22Rv1 (cell line): ENCODE measurements around the gene FIZ1.

ENCODE experiments used
- H3K27ac ChIP-seq: fragments of 450-650 bp; 2 replicates; pipeline ENCODE4 v1.5.1; 2017
- ZFX ChIP-seq: fragments of 450-650 bp; IDR thresholded peaks from 2 replicates; pipeline ENCODE4 v1.6.1; 2017; ENCODE audit warnings: antibody characterized with exemption, borderline replicate concordance
- TF ChIP-seq, protein P1 (sequence below): fragments of 450-650 bp; IDR thresholded peaks from 2 replicates; pipeline ENCODE4 v1.5.1; 2017; ENCODE audit warnings: mild to moderate bottlenecking

FIZ1 gene

DNA sequence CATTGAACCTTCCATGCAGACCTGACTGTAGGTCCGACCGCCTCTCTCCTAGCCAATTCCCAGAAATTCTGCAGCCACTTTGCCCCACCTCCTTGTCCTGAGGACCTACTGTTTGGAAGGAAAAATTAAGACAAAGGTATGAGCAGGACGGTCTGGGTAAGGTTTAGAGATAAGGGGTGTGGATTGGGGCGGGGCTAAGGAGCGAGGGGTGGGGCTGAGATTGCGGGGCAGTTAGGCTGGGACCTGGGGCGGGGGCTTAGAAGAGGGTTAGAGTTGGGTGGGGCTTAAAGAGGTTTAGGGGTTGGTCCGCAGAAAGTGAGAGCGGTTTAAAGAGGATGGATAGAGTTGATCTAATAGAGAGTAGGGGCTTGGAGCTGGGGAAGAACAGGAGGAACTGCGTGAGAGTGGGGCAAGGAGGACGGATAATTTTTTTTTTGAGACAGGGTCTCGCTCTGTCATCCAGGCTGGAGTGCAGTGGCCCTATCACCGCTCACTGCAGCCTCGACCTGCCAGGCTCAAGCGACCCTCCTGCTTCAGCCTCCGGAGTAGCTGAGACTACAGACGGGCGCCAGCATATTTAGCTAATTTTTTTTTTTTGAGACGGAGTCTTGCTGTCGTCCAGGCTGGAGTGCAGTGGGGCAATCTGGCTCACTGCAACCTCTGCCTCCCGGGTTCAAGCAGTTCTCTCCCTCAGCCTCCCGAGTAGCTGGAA is 4.4 kb upstream of the FIZ1 start:
- no peak for TF ChIP-seq ZFX
- TF ChIP-seq, protein P1, sequence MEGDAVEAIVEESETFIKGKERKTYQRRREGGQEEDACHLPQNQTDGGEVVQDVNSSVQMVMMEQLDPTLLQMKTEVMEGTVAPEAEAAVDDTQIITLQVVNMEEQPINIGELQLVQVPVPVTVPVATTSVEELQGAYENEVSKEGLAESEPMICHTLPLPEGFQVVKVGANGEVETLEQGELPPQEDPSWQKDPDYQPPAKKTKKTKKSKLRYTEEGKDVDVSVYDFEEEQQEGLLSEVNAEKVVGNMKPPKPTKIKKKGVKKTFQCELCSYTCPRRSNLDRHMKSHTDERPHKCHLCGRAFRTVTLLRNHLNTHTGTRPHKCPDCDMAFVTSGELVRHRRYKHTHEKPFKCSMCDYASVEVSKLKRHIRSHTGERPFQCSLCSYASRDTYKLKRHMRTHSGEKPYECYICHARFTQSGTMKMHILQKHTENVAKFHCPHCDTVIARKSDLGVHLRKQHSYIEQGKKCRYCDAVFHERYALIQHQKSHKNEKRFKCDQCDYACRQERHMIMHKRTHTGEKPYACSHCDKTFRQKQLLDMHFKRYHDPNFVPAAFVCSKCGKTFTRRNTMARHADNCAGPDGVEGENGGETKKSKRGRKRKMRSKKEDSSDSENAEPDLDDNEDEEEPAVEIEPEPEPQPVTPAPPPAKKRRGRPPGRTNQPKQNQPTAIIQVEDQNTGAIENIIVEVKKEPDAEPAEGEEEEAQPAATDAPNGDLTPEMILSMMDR = no peak
- peak overlapping the region; percentile 98 for H3K27ac ChIP-seq

DNA sequence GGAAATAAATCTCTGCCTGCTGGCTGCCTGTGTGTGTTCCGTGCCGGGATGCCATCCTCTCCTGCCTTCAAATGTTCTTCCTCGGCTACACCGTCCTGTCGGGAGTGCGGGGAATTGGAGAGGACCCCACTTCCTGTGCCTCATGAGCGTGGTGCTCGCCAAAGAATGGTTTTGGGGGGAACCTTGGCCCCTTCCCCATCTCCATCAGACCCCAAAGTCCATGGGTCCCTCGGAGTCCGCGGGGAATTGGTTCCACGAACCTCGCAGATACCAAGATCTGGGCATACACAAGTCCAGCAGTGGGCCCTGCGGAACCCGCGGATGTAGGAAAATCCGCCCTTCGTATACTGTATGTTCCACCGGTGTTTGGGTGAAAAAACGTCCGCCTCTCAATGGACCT is 3.8 kb upstream of the FIZ1 start:
- peak overlapping the region; percentile 98 for H3K27ac ChIP-seq
- TF ChIP-seq, protein P1 = no peak
- no peak for TF ChIP-seq ZFX

DNA sequence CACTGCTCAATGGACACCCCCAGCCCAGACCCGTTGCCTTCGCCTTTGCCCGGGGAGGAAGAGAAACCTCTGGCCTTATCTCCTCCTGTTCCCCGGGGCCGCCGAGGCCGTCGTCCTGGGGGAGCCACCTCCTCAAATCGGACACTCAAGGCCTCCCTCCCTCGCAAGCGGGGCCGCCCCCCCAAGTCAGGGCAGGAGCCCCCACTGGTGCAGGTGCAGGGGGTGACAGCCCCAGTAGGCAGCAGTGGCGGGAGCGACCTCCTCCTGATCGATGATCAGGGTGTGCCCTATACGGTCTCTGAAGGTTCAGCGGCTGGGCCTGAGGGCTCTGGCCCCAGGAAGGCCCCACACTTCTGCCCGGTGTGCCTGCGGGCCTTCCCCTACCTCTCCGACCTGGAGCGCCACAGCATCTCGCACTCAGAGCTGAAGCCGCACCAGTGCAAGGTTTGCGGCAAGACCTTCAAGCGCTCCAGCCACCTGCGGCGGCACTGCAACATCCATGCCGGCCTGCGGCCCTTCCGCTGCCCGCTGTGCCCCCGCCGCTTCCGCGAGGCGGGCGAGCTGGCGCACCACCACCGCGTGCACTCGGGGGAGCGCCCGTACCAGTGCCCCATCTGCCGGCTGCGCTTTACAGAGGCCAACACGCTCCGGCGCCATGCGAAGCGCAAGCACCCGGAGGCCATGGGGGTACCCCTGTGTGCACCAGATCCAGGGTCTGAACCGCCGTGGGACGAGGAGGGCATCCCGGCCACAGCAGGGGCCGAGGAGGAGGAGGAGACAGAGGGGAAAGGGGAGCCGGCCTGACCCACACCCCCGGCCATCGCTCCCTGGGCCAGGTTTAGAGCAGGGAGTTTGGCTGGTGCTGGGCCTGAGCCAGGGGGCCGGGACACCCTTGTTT is 3.0 kb upstream of the FIZ1 start:
- TF ChIP-seq, protein P1 = no peak
- no peak for TF ChIP-seq ZFX
- H3K27ac ChIP-seq = peak overlapping the region; percentile 98

DNA sequence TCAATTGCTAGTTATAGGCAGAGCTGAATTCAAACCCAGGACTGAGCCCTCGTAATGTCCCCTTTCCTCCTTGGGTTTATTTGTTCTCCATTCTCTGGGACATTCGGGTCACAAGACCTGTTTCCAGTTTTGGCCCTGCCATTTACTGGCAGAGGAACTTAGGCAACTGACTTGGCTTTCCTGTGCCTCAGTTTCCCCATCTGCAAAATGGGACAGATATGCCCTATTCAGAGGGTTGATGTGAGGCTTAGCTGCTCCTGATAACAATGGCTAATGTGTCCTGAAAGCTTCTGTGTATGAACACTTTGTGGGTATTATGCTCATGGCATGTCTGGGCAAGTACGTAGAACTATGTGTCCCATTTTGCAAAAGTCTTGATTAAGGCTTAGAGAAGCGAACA is 1.8 kb upstream of the FIZ1 start:
- H3K27ac ChIP-seq = peak overlapping the region; percentile 98
- TF ChIP-seq ZFX = no peak
- TF ChIP-seq, protein P1 = no peak

DNA sequence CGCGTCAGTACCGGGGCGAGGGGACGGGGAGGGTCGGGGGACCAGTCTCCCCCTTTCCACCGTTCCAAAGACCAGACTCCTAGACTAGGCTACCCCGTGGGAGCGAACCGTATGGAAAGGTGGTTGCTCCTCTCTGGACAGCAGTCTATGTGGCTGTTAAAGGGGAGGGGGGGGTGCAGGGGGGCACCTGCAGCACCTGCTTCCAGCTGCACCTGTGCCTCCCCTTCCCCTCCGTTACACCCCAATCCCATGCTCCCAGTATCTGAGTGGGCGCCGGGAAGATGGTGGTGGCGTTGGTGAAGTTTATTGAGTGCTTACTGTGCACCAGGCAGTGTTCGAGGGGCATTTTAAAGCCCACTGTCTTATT is 1.3 kb upstream of the FIZ1 start:
- TF ChIP-seq ZFX = no peak
- TF ChIP-seq, protein P1 = no peak
- peak overlapping the region; percentile 98 for H3K27ac ChIP-seq

DNA sequence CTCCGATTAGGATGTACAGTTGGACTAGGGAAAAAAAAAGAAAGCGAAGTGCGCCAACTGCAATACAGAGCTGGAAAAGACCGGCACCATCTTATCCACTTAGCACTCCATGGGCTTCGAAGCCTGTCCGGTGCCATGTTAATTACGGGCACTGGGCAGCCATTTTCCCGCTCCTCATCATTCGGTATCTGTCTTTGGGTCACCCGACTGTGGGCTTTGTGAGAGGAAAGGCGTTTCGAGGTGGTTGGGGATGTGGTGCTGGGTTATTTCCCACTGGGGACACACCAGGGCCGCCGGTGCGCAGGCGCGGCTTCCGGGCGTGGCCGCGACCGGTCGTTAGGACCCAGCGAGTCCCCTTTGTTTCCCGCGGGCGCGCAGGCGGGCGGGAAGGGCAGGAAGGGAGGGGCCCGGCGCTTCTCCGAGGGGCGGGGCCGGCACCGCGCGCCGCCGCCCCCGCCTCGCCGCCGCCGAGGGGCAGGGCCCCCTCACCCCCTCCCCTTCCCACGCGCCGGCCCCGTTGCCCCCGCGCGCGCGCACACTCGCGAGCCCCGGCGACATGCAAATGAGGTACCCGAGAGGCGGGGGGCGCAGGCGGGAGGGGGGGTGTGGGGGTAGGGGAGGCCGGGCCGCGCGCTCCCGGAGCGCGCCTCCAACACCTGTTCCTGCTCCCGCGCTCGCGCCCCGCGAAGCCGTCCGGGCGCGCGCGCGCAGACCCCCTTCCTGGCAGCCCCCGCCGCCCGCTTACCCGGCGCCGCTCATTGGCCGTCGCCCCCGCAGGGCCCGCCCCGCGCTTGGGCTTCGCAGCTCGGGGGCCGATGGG is 735 bp upstream of the FIZ1 start, which contains the start of gene ZNF524:
Gene ZNF524, plus strand, starts transcription at position 447 of the 820 bp plus-strand sequence. CDS start 1,825 bp downstream, outside the sequence.
- TF ChIP-seq, protein P1 = no peak
- no peak for TF ChIP-seq ZFX
- H3K27ac ChIP-seq = peak within 1 kb of the TSS; percentile 98
